SK-N-SH (cell line): Measurements from ENCODE around the gene SREBF2. TPM values are rescaled to one million over a fixed set of nuclear protein-coding genes. Genes with fewer than 3 reads are reported as not detected.

Experiments
- CTCF ChIA-PET: fragments of 300-600, 350-600 bp; formaldehyde crosslinking; extraction: SDS; loops from one replicate; lab custom pipeline; 2021; lab: Yijun Ruan, JAX
- POLR2A ChIA-PET: fragments of 350-600 bp; sonication (Branson Sonifier 250); formaldehyde crosslinking; extraction: SDS; loops from one replicate; lab custom pipeline; 2020; ENCODE audit warnings: antibody characterized with exemption, inconsistent platforms; lab: Yijun Ruan, JAX
- DNase-seq: peaks from one replicate; pipeline ENCODE4 v3.0.0; 2012
- H2AFZ ChIP-seq: fragments of 200-600 bp; sonication (generic); 2 replicates; pipeline ENCODE4 v1.8.1; 2016; ENCODE audit warnings: antibody characterized with exemption, mild to moderate bottlenecking, low read depth
- H3F3A ChIP-seq: fragments of 200-600 bp; sonication (generic); replicated peaks from 2 replicates; pipeline ENCODE3; 2016; ENCODE audit warnings: antibody characterized with exemption, mild to moderate bottlenecking; ENCODE audit not compliant: insufficient read depth
- H3K27ac ChIP-seq, 2 experiments: fragments of 200-500 bp in 1 of 2; fragments of 200-600 bp in 1 of 2; sonication (Bioruptor generic) in 1 of 2; sonication (generic), shearing (Covaris generic) in 1 of 2; 2 replicates each; pipeline versions ENCODE4 v1.5.1 to v1.6.1; 2014 to 2016; ENCODE audit warnings: low read depth in 2 of 2, inconsistent platforms in 1 of 2, low read length in 1 of 2, mild to moderate bottlenecking in 1 of 2, mixed read lengths in 1 of 2
- H3K27me3 ChIP-seq: fragments of 200-600 bp; sonication (generic), shearing (Covaris generic); 2 replicates; pipeline ENCODE4 v1.6.1; 2016; ENCODE audit warnings: mixed run types; ENCODE audit not compliant: insufficient read depth
- H3K36me3 ChIP-seq, 2 experiments: fragments of 200-500 bp in 1 of 2; fragments of 200-600 bp in 1 of 2; sonication (Bioruptor generic) in 1 of 2; sonication (generic) in 1 of 2; replicated peaks in 1 of 2; 2 replicates each; pipeline versions ENCODE3 to v1.5.1; 2014 to 2016; ENCODE audit warnings: low read length in 1 of 2, mild to moderate bottlenecking in 1 of 2; ENCODE audit not compliant: insufficient read depth in 2 of 2, control insufficient read depth in 1 of 2
- H3K4me1 ChIP-seq, 2 experiments: fragments of 200-500 bp in 1 of 2; fragments of 200-600 bp in 1 of 2; sonication (Bioruptor generic) in 1 of 2; sonication (generic), shearing (Covaris generic) in 1 of 2; 2 replicates each; pipeline versions ENCODE4 v1.5.1 to v1.6.1; 2014 to 2016; ENCODE audit warnings: low read depth in 1 of 2, low read length in 1 of 2, mixed run types in 1 of 2; ENCODE audit not compliant: insufficient read depth in 2 of 2, control insufficient read depth in 1 of 2
- H3K4me2 ChIP-seq: fragments of 200-600 bp; sonication (generic), shearing (Covaris generic); 2 replicates; pipeline ENCODE4 v1.6.1; 2017; ENCODE audit warnings: mixed run types
- H3K4me3 ChIP-seq, 2 experiments: fragments of 200-500 bp in 1 of 2; fragments of 200-600 bp in 1 of 2; sonication (Bioruptor generic) in 1 of 2; sonication (generic), shearing (Covaris generic) in 1 of 2; 2 replicates each; pipeline versions ENCODE4 v1.5.1 to v1.8.1; 2014 to 2016; ENCODE audit warnings: low read depth in 2 of 2, inconsistent platforms in 1 of 2, low read length in 1 of 2, mild to moderate bottlenecking in 1 of 2, mixed read lengths in 1 of 2, moderate library complexity in 1 of 2
- H3K79me2 ChIP-seq: fragments of 200-600 bp; sonication (generic); 2 replicates; pipeline ENCODE4 v1.8.1; 2017; ENCODE audit warnings: mild to moderate bottlenecking; ENCODE audit not compliant: insufficient read depth
- H3K9ac ChIP-seq: fragments of 200-600 bp; sonication (generic); 2 replicates; pipeline ENCODE4 v1.6.1; 2017; ENCODE audit warnings: mixed run types
- H3K9me2 ChIP-seq: fragments of 200-600 bp; sonication (generic); 2 replicates; pipeline ENCODE4 v1.6.1; 2017; ENCODE audit warnings: mixed run types
- H3K9me3 ChIP-seq: fragments of 200-600 bp; sonication (generic); 2 replicates; pipeline ENCODE4 v1.6.1; 2017; ENCODE audit warnings: mixed run types, mild to moderate bottlenecking, moderate library complexity
- H4K20me1 ChIP-seq: fragments of 200-600 bp; sonication (generic); 2 replicates; pipeline ENCODE4 v1.6.1; 2017; ENCODE audit warnings: mild to moderate bottlenecking, mixed run types; ENCODE audit not compliant: insufficient read depth
- EP300 ChIP-seq, 2 experiments: IDR thresholded peaks; 2 replicates each; pipeline versions ENCODE4 v1.4.0 to v1.6.1; 2012; ENCODE audit warnings: borderline replicate concordance in 1 of 2, low read depth in 1 of 2, low read length in 1 of 2
- FOSL2 ChIP-seq: IDR thresholded peaks from 2 replicates; pipeline ENCODE4 v1.4.0; 2012; ENCODE audit warnings: low read depth, mild to moderate bottlenecking, moderate library complexity, borderline replicate concordance
- FOXJ3 ChIP-seq: sonication (generic); formaldehyde crosslinking; IDR thresholded peaks from 2 replicates; pipeline ENCODE4 v1.5.1; 2020; ENCODE audit warnings: mild to moderate bottlenecking, missing genetic modification reagents
- GABPA ChIP-seq: IDR thresholded peaks from 2 replicates; pipeline ENCODE4 v1.4.0; 2012; ENCODE audit warnings: low read depth, mild to moderate bottlenecking
- JUND ChIP-seq: IDR thresholded peaks from 2 replicates; pipeline ENCODE4 v1.4.0; 2012
- MEF2A ChIP-seq: IDR thresholded peaks from 2 replicates; pipeline ENCODE4 v1.4.0; 2012; ENCODE audit warnings: low read depth, borderline replicate concordance
- MXI1 ChIP-seq: IDR thresholded peaks from 2 replicates; pipeline ENCODE4 v1.6.1; 2012; ENCODE audit warnings: mild to moderate bottlenecking, low read depth, low read length, improper control_type of control experiment
- NFIC ChIP-seq: IDR thresholded peaks from 2 replicates; pipeline ENCODE4 v1.4.0; 2012; ENCODE audit warnings: borderline replicate concordance
- POLR2AphosphoS5 ChIP-seq: IDR thresholded peaks from 2 replicates; pipeline ENCODE4 v1.6.1; 2012; ENCODE audit warnings: low read depth, low read length
- RCOR1 ChIP-seq: fragments of 150-350 bp; IDR thresholded peaks from 2 replicates; pipeline ENCODE4 v1.6.1; 2017; ENCODE audit warnings: antibody characterized with exemption, low read length
- RFX5 ChIP-seq: IDR thresholded peaks from 2 replicates; pipeline ENCODE4 v1.6.1; 2012; ENCODE audit warnings: mild to moderate bottlenecking, improper control_type of control experiment, low read length
- SIN3A ChIP-seq: IDR thresholded peaks from 2 replicates; pipeline ENCODE4 v1.6.1; 2012; ENCODE audit warnings: low read depth, mild to moderate bottlenecking, low read length, moderate library complexity, borderline replicate concordance
- TAF1 ChIP-seq: IDR thresholded peaks from 2 replicates; pipeline ENCODE4 v1.6.1; 2012; ENCODE audit warnings: low read depth, mild to moderate bottlenecking, low read length, moderate library complexity, borderline replicate concordance
- WGBS: methylation state at CpG from one replicate; pipeline ENCODE4 v1.1.6; 2017; ENCODE audit warnings: low lambda C conversion rate; 5-methylcytosine and 5-hydroxymethylcytosine counted together
- polyA plus RNA-seq, 3 experiments: library from polyadenylated mRNA; depleted of rRNA; stranded (reverse); fragments of >200 nt; gene quantifications; 2 replicates each; pipeline ENCODE4 v1.2.3, GENCODE V29; 2012
- TF ChIP-seq, protein P1 (sequence below): fragments of 150-350 bp; IDR thresholded peaks from 2 replicates; pipeline ENCODE4 v1.6.1; 2016; ENCODE audit warnings: mild to moderate bottlenecking, low read depth, low read length

Gene SREBF2
- polyA plus RNA-seq, 1 of the 3 experiments (the other 2 are of a cell fraction), result 7.5 TPM

DNA sequence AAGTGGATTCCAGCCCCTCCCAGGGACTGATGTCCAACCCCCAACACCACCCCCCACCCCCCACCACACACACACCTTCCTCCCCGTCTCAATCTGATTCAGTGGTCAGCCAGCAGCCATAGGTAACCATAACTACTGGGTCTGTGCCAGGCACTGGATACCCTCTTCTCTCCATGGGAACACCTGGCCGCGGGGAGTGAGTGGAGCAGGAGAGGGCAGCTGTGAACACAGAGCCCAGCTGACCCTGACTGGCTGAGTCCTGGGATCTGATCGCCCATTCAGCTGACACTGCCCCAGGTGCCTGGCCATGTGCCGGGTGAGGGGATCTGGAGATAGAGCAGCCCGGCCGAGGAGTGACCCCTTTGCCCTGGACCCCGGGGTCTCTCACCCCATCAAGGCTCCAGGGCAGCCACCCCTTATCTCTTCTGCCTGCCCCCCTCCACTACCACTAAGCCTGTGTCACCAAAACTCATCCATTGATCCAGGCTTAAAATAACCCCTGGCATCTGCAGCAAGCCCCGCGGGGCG is 84.5 kb downstream of the SREBF2 start:
- Histone ChIP-seq H3K36me3 (no peaks in the 10 kb centered on the region), H4K20me1 (no peaks in the 10 kb centered on the region), H3K4me1 (peaks cover 0 to 3% of the 10 kb centered on the region in 2 experiments; a peak in 2 of 4 replicates), H3K9me3 (no peaks in the 10 kb centered on the region), H3K79me2 (no peaks in the 10 kb centered on the region), H3K27ac (no peak overlapping the region), H3K4me3 (no peak overlapping the region), H2AFZ (no peak overlapping the region), H3F3A (no peaks in the 10 kb centered on the region), H3K9ac (no peak overlapping the region), H3K9me2 (no peaks in the 10 kb centered on the region), H3K4me2 (no peak overlapping the region), H3K27me3 (peaks cover 10% of the 10 kb centered on the region; the same call in 1 of the 2 replicates)
- no peak for TF ChIP-seq MEF2A
- no peak for TF ChIP-seq FOSL2
- no peak for TF ChIP-seq TAF1
- no peak for TF ChIP-seq GABPA
- no peak for TF ChIP-seq SIN3A
- TF ChIP-seq, protein P1, sequence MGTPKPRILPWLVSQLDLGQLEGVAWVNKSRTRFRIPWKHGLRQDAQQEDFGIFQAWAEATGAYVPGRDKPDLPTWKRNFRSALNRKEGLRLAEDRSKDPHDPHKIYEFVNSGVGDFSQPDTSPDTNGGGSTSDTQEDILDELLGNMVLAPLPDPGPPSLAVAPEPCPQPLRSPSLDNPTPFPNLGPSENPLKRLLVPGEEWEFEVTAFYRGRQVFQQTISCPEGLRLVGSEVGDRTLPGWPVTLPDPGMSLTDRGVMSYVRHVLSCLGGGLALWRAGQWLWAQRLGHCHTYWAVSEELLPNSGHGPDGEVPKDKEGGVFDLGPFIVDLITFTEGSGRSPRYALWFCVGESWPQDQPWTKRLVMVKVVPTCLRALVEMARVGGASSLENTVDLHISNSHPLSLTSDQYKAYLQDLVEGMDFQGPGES, result no peak
- no peak for TF ChIP-seq POLR2AphosphoS5
- no peak for TF ChIP-seq RCOR1
- TF ChIP-seq JUND, result no peak
- no peak for DNase-seq
- WGBS, result 11% methylated on average over 3 of the region's 11 CpGs
- ChIA-PET POLR2A (no interaction called here), CTCF (no interaction called here)

- CTCF ChIA-PET, result no interaction called here
- Histone ChIP-seq H3K27ac (no peak overlapping the region), H3K36me3 (no peaks in the 10 kb centered on the region), H3K27me3 (peaks cover 3% of the 10 kb centered on the region; the same call in 1 of the 2 replicates), H2AFZ (no peak overlapping the region), H3K4me1 (peaks cover 0 to 3% of the 10 kb centered on the region in 2 experiments; a peak in 2 of 4 replicates), H4K20me1 (no peaks in the 10 kb centered on the region), H3K9me2 (no peaks in the 10 kb centered on the region), H3F3A (no peaks in the 10 kb centered on the region), H3K4me2 (no peak overlapping the region), H3K9me3 (no peaks in the 10 kb centered on the region), H3K79me2 (no peaks in the 10 kb centered on the region), H3K9ac (no peak overlapping the region), H3K4me3 (no peak overlapping the region)
- DNase-seq, result no peak
- POLR2A ChIA-PET, result no interaction called here
- TF ChIP-seq RCOR1, result no peak
- TF ChIP-seq MXI1, result no peak
- no peak for TF ChIP-seq MEF2A
- TF ChIP-seq FOXJ3, result no peak
- peak; percentile 36; the same call in 1 of the 2 replicates for TF ChIP-seq NFIC
- no peak for TF ChIP-seq EP300 (IDR thresholded peaks at IDR 0.05; ENCODE audit: borderline replicate concordance in 1 of 2, low read depth in 1 of 2, low read length in 1 of 2)
- no peak for TF ChIP-seq RFX5
- 88% methylated on average over 9 of the region's 23 CpGs for WGBS
Measured at GRCh38 chr22:41917903-41918791, 85.2 kb downstream of the SREBF2 start.
